CD4-positive, alpha-beta T cell treated with Interleukin-17A for 1 hour (primary cell): ENCODE results near the gene MEIS1.

Source experiments
- DNase-seq: peaks from one replicate; pipeline ENCODE4 v3.0.0-alpha.2; 2020

MEIS1 gene

GRCh38 chr2:66445076-66445924 is 10.4 kb downstream of the MEIS1 start:
- no peak for DNase-seq

GRCh38 chr2:66445925-66446871 is 11.3 kb downstream of the MEIS1 start:
- no peak for DNase-seq

GRCh38 chr2:66446941-66447340 is 12.0 kb downstream of the MEIS1 start:
- DNase-seq: no peak

- no peak for DNase-seq
These were observed 12.8 kb downstream of the MEIS1 start for GRCh38 chr2:66447677-66448076.

- DNase-seq: no peak
These were observed 13.4 kb downstream of the MEIS1 start for GRCh38 chr2:66448136-66448991.

- DNase-seq: no peak
These were observed 17.3 kb downstream of the MEIS1 start for GRCh38 chr2:66452214-66452613.

GRCh38 chr2:66452917-66453316 is 18.0 kb downstream of the MEIS1 start:
- no peak for DNase-seq

- DNase-seq: no peak
These were observed 20.6 kb downstream of the MEIS1 start for GRCh38 chr2:66455490-66455889.

GRCh38 chr2:66456183-66457041 is 21.5 kb downstream of the MEIS1 start:
- no peak for DNase-seq

- DNase-seq: no peak
These were observed 22.6 kb downstream of the MEIS1 start for GRCh38 chr2:66457545-66457944.

GRCh38 chr2:66460031-66460430 is 25.1 kb downstream of the MEIS1 start:
- no peak for DNase-seq

- DNase-seq: no peak
These were observed 26.2 kb downstream of the MEIS1 start for GRCh38 chr2:66461001-66461663.

- DNase-seq: no peak
These were observed 27.0 kb downstream of the MEIS1 start for GRCh38 chr2:66461664-66462500.

- DNase-seq: no peak
These were observed 27.5 kb downstream of the MEIS1 start for GRCh38 chr2:66462501-66462825.

- no peak for DNase-seq
These were observed 28.4 kb downstream of the MEIS1 start for GRCh38 chr2:66463206-66463755.

- no peak for DNase-seq
These were observed 30.2 kb downstream of the MEIS1 start for GRCh38 chr2:66464930-66465637.

- no peak for DNase-seq
These were observed 31.5 kb downstream of the MEIS1 start for GRCh38 chr2:66466433-66466832.

GRCh38 chr2:66467718-66468117 is 32.8 kb downstream of the MEIS1 start:
- no peak for DNase-seq

- no peak for DNase-seq
These were observed 34.4 kb downstream of the MEIS1 start for GRCh38 chr2:66469214-66469902.
